Trophoblast cell (in vitro differentiated cells and primary cell): ENCODE measurements around the gene LAMA5.

ENCODE experiments used
- DNase-seq, 2 donors: peaks; one replicate each; pipeline ENCODE4 v3.0.0-alpha.2; 2016
- H2AFZ ChIP-seq: 2 replicates; pipeline ENCODE4 v1.6.1; 2013; ENCODE audit warnings: low read length, moderate library complexity, mild to moderate bottlenecking; ENCODE audit not compliant: insufficient read depth, poor library complexity
- H2AK5ac ChIP-seq: 2 replicates; pipeline ENCODE4 v1.6.1; 2013; ENCODE audit warnings: mild to moderate bottlenecking, low read length
- H2BK120ac ChIP-seq: 2 replicates; pipeline ENCODE4 v1.6.1; 2013; ENCODE audit warnings: low read length, mild to moderate bottlenecking, moderate library complexity; ENCODE audit not compliant: insufficient read depth, poor library complexity
- H2BK12ac ChIP-seq: 2 replicates; pipeline ENCODE4 v1.6.1; 2013; ENCODE audit warnings: mild to moderate bottlenecking, low read length, moderate library complexity
- H2BK5ac ChIP-seq: 2 replicates; pipeline ENCODE4 v1.6.1; 2013; ENCODE audit warnings: low read length, low read depth, moderate library complexity, mild to moderate bottlenecking; ENCODE audit not compliant: poor library complexity
- H3K14ac ChIP-seq: 2 replicates; pipeline ENCODE4 v1.6.1; 2013; ENCODE audit warnings: mild to moderate bottlenecking, low read length
- H3K18ac ChIP-seq: 2 replicates; pipeline ENCODE4 v1.6.1; 2013; ENCODE audit warnings: mild to moderate bottlenecking, low read length
- H3K23ac ChIP-seq: 2 replicates; pipeline ENCODE4 v1.6.1; 2013; ENCODE audit warnings: low read length
- H3K27ac ChIP-seq: 2 replicates; pipeline ENCODE4 v1.5.1; 2013; ENCODE audit warnings: low read depth, mild to moderate bottlenecking, inconsistent platforms, low read length, moderate library complexity
- H3K27me3 ChIP-seq: 2 replicates; pipeline ENCODE4 v1.6.1; 2013; ENCODE audit warnings: inconsistent platforms, mild to moderate bottlenecking, low read length, moderate library complexity; ENCODE audit not compliant: insufficient read depth
- H3K36me3 ChIP-seq, 2 experiments: 1 replicate in 1 of 2; 2 replicates in 1 of 2; pipeline ENCODE4 v1.6.1; 2013; ENCODE audit warnings: low read length in 2 of 2, mild to moderate bottlenecking in 2 of 2, moderate library complexity in 1 of 2; ENCODE audit not compliant: insufficient read depth in 2 of 2, control insufficient read depth in 1 of 2
- H3K4ac ChIP-seq: 2 replicates; pipeline ENCODE4 v1.6.1; 2013; ENCODE audit warnings: low read depth, mild to moderate bottlenecking, low read length, moderate library complexity
- H3K4me1 ChIP-seq, 2 experiments: 1 replicate in 1 of 2; 2 replicates in 1 of 2; pipeline ENCODE4 v1.6.1; 2013; ENCODE audit warnings: low read length in 2 of 2, mild to moderate bottlenecking in 2 of 2, moderate library complexity in 1 of 2; ENCODE audit not compliant: insufficient read depth in 2 of 2, control insufficient read depth in 1 of 2
- H3K4me2 ChIP-seq: 2 replicates; pipeline ENCODE4 v1.6.1; 2013; ENCODE audit warnings: inconsistent platforms, mild to moderate bottlenecking, low read length, moderate library complexity
- H3K4me3 ChIP-seq: 2 replicates; pipeline ENCODE4 v1.5.1; 2013; ENCODE audit warnings: mild to moderate bottlenecking, low read depth, low read length, inconsistent platforms
- H3K79me1 ChIP-seq: one replicate; pipeline ENCODE4 v1.6.1; 2013; ENCODE audit warnings: low read length
- H3K79me2 ChIP-seq: 2 replicates; pipeline ENCODE4 v1.6.1; 2013; ENCODE audit warnings: low read length, mild to moderate bottlenecking; ENCODE audit not compliant: control insufficient read depth, insufficient read depth, poor library complexity
- H3K9ac ChIP-seq: 2 replicates; pipeline ENCODE4 v1.6.1; 2013; ENCODE audit warnings: mild to moderate bottlenecking, low read length
- H3K9me3 ChIP-seq: 2 replicates; pipeline ENCODE4 v1.6.1; 2013; ENCODE audit warnings: low read depth, mild to moderate bottlenecking, control low read depth, inconsistent platforms, low read length; ENCODE audit not compliant: insufficient read depth
- H4K12ac ChIP-seq: 2 replicates; pipeline ENCODE4 v1.6.1; 2013; ENCODE audit warnings: low read depth, mild to moderate bottlenecking, low read length, moderate library complexity
- H4K8ac ChIP-seq: 2 replicates; pipeline ENCODE4 v1.6.1; 2013; ENCODE audit warnings: low read depth, mild to moderate bottlenecking, low read length, moderate library complexity
- H4K91ac ChIP-seq: one replicate; pipeline ENCODE4 v1.6.1; 2013; ENCODE audit warnings: low read depth, mild to moderate bottlenecking, low read length, moderate library complexity
- WGBS: extraction: QIAGEN DNeasy Blood & Tissue Kit; methylation state at CpG from one replicate; pipeline ENCODE4 v1.1.7; 2013; ENCODE audit warnings: missing lambda C conversion rate; ENCODE audit not compliant: insufficient read length, insufficient coverage; ENCODE audit errors: extremely low coverage; 5-methylcytosine and 5-hydroxymethylcytosine counted together

Gene LAMA5

DNA sequence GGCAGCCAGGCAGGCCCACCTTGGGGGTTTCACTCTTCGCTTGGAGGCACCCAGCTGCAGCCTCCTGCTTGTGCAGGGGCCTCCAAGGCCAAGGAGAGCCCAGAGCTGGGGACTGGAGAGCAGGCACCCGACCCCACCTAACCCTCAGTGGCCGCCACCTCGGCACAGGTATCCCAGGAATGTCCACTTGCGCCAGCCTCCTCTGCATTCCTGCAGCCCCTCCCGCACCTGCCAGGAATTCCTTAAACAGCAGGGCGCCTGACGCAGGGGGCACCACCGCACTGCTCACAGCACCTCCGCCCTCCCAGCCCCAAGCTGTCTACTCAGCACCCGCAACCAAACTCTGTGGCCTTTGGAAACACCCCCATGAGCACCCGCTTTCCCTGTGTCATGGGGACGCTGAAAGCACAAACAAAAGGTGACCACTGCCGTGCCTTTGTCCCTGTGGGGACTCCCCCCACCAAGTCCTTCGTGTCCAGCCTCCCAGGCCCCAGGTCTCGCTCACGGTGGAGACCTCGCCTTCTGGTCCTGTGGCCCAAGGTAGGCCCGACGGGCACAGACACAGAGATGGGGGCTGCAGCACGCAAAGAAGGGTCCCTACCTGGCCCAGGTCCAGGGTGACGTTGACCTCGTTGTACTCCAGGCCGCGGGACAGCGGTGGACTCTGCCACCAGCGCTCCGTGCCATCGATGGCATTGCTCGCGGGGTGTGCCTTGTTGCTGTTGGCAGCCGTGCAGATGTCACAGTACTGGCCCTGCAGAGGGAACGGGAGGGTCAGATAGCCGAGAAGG lies 5.1 kb downstream of the LAMA5 start:
- peaks cover 38 to 43% of the 10 kb centered on the region in 2 experiments for H3K36me3 ChIP-seq
- peak overlapping the region; percentile 31 for H3K4ac ChIP-seq
- H4K91ac ChIP-seq = peak overlapping the region; percentile 69
- peaks cover 66% of the 10 kb centered on the region for H3K79me2 ChIP-seq
- peak overlapping the region; percentile 41 for H4K8ac ChIP-seq
- peak overlapping the region; percentile 90 for H3K27ac ChIP-seq
- H4K12ac ChIP-seq = no peak overlapping the region
- peak overlapping the region; percentile 55 for H2AK5ac ChIP-seq
- H3K9me3 ChIP-seq = peaks cover 2% of the 10 kb centered on the region
- no peak overlapping the region for H3K9ac ChIP-seq
- H3K18ac ChIP-seq = peak overlapping the region; percentile 55
- H2AFZ ChIP-seq = peak overlapping the region; percentile 15
- peak; percentile 88 to 89 for DNase-seq
- peak overlapping the region; percentile 73 for H3K14ac ChIP-seq
- H3K4me1 ChIP-seq = peaks cover 41 to 54% of the 10 kb centered on the region in 2 experiments
- no peak overlapping the region for H3K4me3 ChIP-seq
- peak overlapping the region; percentile 21 for H3K4me2 ChIP-seq
- peak overlapping the region; percentile 71 for H2BK5ac ChIP-seq
- peaks cover 27% of the 10 kb centered on the region for H3K79me1 ChIP-seq
- H3K27me3 ChIP-seq = no peaks in the 10 kb centered on the region
- peak overlapping the region; percentile 81 for H2BK12ac ChIP-seq
- no peak overlapping the region for H3K23ac ChIP-seq
- peak overlapping the region; percentile 54 for H2BK120ac ChIP-seq
- WGBS = no CpG with 5 or more reads among the region's 34 CpGs

DNA sequence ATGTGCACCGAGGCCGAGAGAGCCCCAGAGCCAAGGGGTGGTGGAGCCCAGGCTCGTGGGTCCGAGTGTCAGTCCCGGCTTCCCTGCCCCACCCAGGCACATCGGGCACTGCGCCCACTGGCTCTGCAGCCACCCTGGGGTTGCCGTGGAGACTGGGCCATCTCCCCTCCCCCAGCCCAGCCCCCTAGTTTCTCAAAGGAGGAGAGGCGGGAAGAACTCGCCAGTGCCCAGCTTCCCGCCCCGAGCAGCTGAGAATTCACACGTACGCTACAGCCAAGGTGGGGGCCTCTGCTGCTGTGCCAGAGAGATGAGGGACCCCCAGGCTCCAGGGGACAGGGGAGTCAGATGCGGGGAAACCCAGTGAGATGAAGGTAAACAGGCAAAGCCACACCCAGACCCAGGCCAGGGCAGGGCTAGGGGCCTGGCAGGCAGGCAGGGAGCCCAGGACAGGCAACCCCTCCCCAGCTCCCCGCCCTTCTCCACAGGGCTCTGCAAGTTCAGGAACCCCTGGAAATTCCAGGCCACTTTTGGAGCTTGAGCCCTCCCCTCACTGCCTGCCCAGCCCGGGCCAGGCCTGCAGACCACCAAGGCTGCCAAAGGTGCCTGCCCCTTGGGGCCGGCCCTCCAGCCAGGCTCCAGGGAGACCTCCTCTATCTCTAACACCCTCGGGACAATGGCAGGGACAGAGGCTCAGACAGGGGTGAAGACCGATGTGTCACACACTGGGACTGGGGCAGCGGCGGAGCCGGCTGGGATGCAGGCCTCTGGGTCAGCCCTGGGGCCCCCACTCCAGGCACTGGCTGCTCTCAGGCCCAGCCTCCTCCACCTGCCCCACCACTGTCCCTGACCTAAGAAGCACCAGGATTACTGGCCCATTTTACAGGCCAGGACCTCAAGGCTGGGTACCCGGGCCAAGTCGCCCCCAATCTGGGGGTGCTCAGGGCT lies 6.0 kb downstream of the LAMA5 start:
- WGBS = no CpG with 5 or more reads among the region's 25 CpGs
- H3K4me2 ChIP-seq = peak overlapping the region; percentile 21
- peak overlapping the region; percentile 32 for H2AFZ ChIP-seq
- H4K91ac ChIP-seq = peak overlapping the region; percentile 69
- H3K79me1 ChIP-seq = peaks cover 19% of the 10 kb centered on the region
- H3K9ac ChIP-seq = no peak overlapping the region
- H3K27me3 ChIP-seq = no peaks in the 10 kb centered on the region
- H4K12ac ChIP-seq = peak overlapping the region; percentile 28
- peaks cover 43 to 48% of the 10 kb centered on the region in 2 experiments for H3K36me3 ChIP-seq
- H3K4ac ChIP-seq = peak overlapping the region; percentile 16
- no peak overlapping the region for H3K4me3 ChIP-seq
- H3K4me1 ChIP-seq = peaks cover 42 to 58% of the 10 kb centered on the region in 2 experiments
- peak overlapping the region; percentile 71 for H2BK5ac ChIP-seq
- peak overlapping the region; percentile 41 for H4K8ac ChIP-seq
- H2AK5ac ChIP-seq = peak overlapping the region; percentile 67
- H3K23ac ChIP-seq = no peak overlapping the region
- peak overlapping the region; percentile 57 for H3K18ac ChIP-seq
- H3K27ac ChIP-seq = peak overlapping the region; percentile 90
- H2BK12ac ChIP-seq = peak overlapping the region; percentile 81
- peak overlapping the region; percentile 61 for H2BK120ac ChIP-seq
- peak overlapping the region; percentile 73 for H3K14ac ChIP-seq
- H3K79me2 ChIP-seq = peaks cover 65% of the 10 kb centered on the region
- DNase-seq = peak; percentile 53 to 65
- peaks cover 2% of the 10 kb centered on the region for H3K9me3 ChIP-seq

- Histone ChIP-seq H3K27me3 (no peaks in the 10 kb centered on the region), H3K23ac (no peak overlapping the region), H3K4me2 (no peak overlapping the region), H3K4me1 (peaks cover 47 to 59% of the 10 kb centered on the region in 2 experiments), H2AFZ (no peak overlapping the region), H4K12ac (no peak overlapping the region), H3K4ac (peak overlapping the region; percentile 83), H3K18ac (peak overlapping the region; percentile 10), H3K79me1 (peaks cover 25% of the 10 kb centered on the region), H3K27ac (no peak overlapping the region), H2AK5ac (no peak overlapping the region), H3K79me2 (peaks cover 66% of the 10 kb centered on the region), H3K14ac (no peak overlapping the region), H3K4me3 (no peak overlapping the region), H4K8ac (peak overlapping the region; percentile 17), H3K9ac (no peak overlapping the region), H2BK5ac (no peak overlapping the region), H3K36me3 (peaks cover 41 to 59% of the 10 kb centered on the region in 2 experiments), H3K9me3 (peaks cover 5% of the 10 kb centered on the region), H2BK120ac (no peak overlapping the region), H2BK12ac (no peak overlapping the region), H4K91ac (no peak overlapping the region)
- DNase-seq = peak in 1 of 2 donors; percentile 38
- WGBS = no CpG with 5 or more reads among the region's 25 CpGs
These were observed 7.5 kb downstream of the LAMA5 start for GRCh38 chr20:62359491-62360121.

- H3K4me1 ChIP-seq = peaks cover 46 to 58% of the 10 kb centered on the region in 2 experiments
- no CpG with 5 or more reads among the region's 16 CpGs for WGBS
- H3K14ac ChIP-seq = no peak overlapping the region
- peaks cover 41 to 62% of the 10 kb centered on the region in 2 experiments for H3K36me3 ChIP-seq
- H4K12ac ChIP-seq = no peak overlapping the region
- H3K9ac ChIP-seq = no peak overlapping the region
- peaks cover 25% of the 10 kb centered on the region for H3K79me1 ChIP-seq
- no peak overlapping the region for H4K8ac ChIP-seq
- H2AK5ac ChIP-seq = no peak overlapping the region
- no peak overlapping the region for H2BK12ac ChIP-seq
- H3K27ac ChIP-seq = no peak overlapping the region
- H2BK120ac ChIP-seq = no peak overlapping the region
- no peaks in the 10 kb centered on the region for H3K27me3 ChIP-seq
- no peak overlapping the region for H3K4me3 ChIP-seq
- H3K23ac ChIP-seq = no peak overlapping the region
- peaks cover 5% of the 10 kb centered on the region for H3K9me3 ChIP-seq
- H3K4ac ChIP-seq = peak overlapping the region; percentile 83
- peak in 1 of 2 donors; percentile 48 for DNase-seq
- H3K79me2 ChIP-seq = peaks cover 66% of the 10 kb centered on the region
- no peak overlapping the region for H3K4me2 ChIP-seq
- peak overlapping the region; percentile 10 for H3K18ac ChIP-seq
- H4K91ac ChIP-seq = no peak overlapping the region
- H2BK5ac ChIP-seq = no peak overlapping the region
- H2AFZ ChIP-seq = no peak overlapping the region
These were observed 8.0 kb downstream of the LAMA5 start for GRCh38 chr20:62359043-62359490.
